ENCODE measurements around the gene FAM50B. TPM values are rescaled to one million over a fixed set of nuclear protein-coding genes. Genes with fewer than 3 reads are reported as not detected.

Gene FAM50B
- total RNA-seq, 1 donor from 2014 or later = 10.3 TPM

GRCh38 chr6:3823671-3824070 is 25.5 kb upstream of the FAM50B start:
- H3K4me3 ChIP-seq (ENCODE audit: low read depth, low read length) = no peak overlapping the region
- no peaks in the 10 kb centered on the region for H3K27me3 ChIP-seq (ENCODE audit: control insufficient read depth, insufficient read depth, low read length)
- DNase-seq (ENCODE audit: low read depth) (no peak), FAIRE-seq (no peak)
- H3K36me3 ChIP-seq (ENCODE audit: control insufficient read depth, insufficient read depth, low read length) = no peaks in the 10 kb centered on the region
- TF ChIP-seq, protein P1, sequence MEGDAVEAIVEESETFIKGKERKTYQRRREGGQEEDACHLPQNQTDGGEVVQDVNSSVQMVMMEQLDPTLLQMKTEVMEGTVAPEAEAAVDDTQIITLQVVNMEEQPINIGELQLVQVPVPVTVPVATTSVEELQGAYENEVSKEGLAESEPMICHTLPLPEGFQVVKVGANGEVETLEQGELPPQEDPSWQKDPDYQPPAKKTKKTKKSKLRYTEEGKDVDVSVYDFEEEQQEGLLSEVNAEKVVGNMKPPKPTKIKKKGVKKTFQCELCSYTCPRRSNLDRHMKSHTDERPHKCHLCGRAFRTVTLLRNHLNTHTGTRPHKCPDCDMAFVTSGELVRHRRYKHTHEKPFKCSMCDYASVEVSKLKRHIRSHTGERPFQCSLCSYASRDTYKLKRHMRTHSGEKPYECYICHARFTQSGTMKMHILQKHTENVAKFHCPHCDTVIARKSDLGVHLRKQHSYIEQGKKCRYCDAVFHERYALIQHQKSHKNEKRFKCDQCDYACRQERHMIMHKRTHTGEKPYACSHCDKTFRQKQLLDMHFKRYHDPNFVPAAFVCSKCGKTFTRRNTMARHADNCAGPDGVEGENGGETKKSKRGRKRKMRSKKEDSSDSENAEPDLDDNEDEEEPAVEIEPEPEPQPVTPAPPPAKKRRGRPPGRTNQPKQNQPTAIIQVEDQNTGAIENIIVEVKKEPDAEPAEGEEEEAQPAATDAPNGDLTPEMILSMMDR (IDR thresholded peaks at IDR 0.05; ENCODE audit: insufficient read depth, low read length, severe bottlenecking) = no peak

- Histone ChIP-seq H3K36me3 (ENCODE audit: control insufficient read depth, insufficient read depth, low read length) (no peaks in the 10 kb centered on the region), H3K27me3 (ENCODE audit: control insufficient read depth, insufficient read depth, low read length) (no peaks in the 10 kb centered on the region), H3K4me3 (ENCODE audit: low read depth, low read length) (no peak overlapping the region)
- TF ChIP-seq, protein P1 (IDR thresholded peaks at IDR 0.05; ENCODE audit: insufficient read depth, low read length, severe bottlenecking) = peak; percentile 59
- FAIRE-seq (no peak), DNase-seq (ENCODE audit: low read depth) (peak; percentile 72)
Measured at GRCh38 chr6:3825331-3825831, 23.8 kb upstream of the FAM50B start.

DNA sequence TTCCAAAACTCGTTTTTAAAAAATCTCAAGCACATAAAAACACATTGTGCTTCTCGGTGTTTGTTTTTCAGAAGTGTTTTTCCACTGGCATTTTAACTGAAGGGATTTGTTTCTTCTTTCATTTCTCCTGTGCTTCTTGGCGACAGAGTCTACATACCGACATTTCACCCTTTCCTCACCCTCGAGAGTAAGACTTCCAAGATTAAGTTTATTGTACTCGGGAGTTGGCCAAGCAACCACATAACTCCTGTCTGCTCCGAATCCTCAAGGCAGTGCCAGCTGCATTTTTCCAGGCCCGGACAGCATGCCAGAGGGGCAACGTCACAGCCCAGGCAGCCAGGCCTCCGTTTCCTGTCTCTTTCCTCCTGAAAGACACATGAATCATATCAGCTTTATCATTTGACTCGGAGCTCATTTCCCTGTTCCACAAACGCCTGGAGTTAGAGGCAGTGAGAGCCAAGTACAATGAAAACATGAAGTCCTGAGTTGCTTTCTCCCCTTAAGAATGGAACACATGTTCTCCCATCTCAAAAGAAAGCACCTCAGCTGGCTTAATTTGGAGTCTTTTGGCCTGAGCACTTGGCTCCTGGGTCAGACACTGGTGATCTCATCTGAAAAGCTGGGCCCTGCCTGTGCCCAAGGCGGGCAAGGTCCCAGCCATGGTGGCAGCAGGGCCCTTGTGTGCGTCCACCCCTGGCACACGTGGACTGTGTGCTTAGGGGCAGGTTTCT is 23.2 kb upstream of the FAM50B start:
- Histone ChIP-seq H3K36me3 (ENCODE audit: control insufficient read depth, insufficient read depth, low read length) (no peaks in the 10 kb centered on the region), H3K4me3 (ENCODE audit: low read depth, low read length) (no peak overlapping the region), H3K27me3 (ENCODE audit: control insufficient read depth, insufficient read depth, low read length) (no peaks in the 10 kb centered on the region)
- TF ChIP-seq, protein P1 (IDR thresholded peaks at IDR 0.05; ENCODE audit: insufficient read depth, low read length, severe bottlenecking) = no peak
- DNase-seq (ENCODE audit: low read depth) (peak; percentile 96), FAIRE-seq (peak; percentile 91)

DNA sequence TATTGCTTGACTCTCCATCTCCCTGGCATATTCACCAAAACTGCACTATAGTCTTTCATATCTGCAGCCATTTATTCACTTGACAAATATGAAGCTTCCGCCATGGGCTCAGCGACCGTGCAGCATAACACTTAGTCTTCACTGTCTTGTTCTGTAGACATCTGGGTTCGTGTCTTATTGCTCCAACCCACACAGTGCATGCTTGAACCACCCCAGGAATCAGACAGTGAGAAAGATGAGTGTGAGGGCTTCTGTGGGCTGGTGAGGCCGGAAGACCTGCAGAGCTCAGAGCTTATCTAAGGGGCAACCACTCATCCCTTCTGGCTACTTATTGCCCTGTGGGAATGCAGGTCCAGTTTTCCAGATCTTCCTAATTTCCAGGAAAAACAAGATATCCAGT is 19.9 kb upstream of the FAM50B start:
- Histone ChIP-seq H3K36me3 (ENCODE audit: control insufficient read depth, insufficient read depth, low read length) (no peaks in the 10 kb centered on the region), H3K27me3 (ENCODE audit: control insufficient read depth, insufficient read depth, low read length) (no peaks in the 10 kb centered on the region), H3K4me3 (ENCODE audit: low read depth, low read length) (no peak overlapping the region)
- TF ChIP-seq, protein P1 (IDR thresholded peaks at IDR 0.05; ENCODE audit: insufficient read depth, low read length, severe bottlenecking) = no peak
- DNase-seq (ENCODE audit: low read depth) (no peak), FAIRE-seq (no peak)

GRCh38 chr6:3830806-3831205 is 18.4 kb upstream of the FAM50B start:
- no peak overlapping the region for H3K4me3 ChIP-seq (ENCODE audit: low read depth, low read length)
- DNase-seq (ENCODE audit: low read depth) (no peak), FAIRE-seq (no peak)
- no peaks in the 10 kb centered on the region for H3K36me3 ChIP-seq (ENCODE audit: control insufficient read depth, insufficient read depth, low read length)
- H3K27me3 ChIP-seq (ENCODE audit: control insufficient read depth, insufficient read depth, low read length) = no peaks in the 10 kb centered on the region
- TF ChIP-seq, protein P1 (IDR thresholded peaks at IDR 0.05; ENCODE audit: insufficient read depth, low read length, severe bottlenecking) = no peak
